Stimulated activated effector memory CD8-positive, alpha-beta T cell treated with anti-CD3 and anti-CD28 coated beads, Interleukin-12 subunit alpha, Interleukin-12 subunit beta, amount 100 ng/mL, for 72 hours (primary cell): Measurements from ENCODE around the gene ZNF14.
"Not testable (repeated sequence)": the region's sequence is repeated elsewhere in the genome, so short reads cannot be mapped to it uniquely, and the experiment has no call there.

Source experiments
- ATAC-seq: fragments of 150-1000 bp; cut with Tn5 transposase; 2 replicates; pipeline ENCODE4 v1.10.0; 2021
- DNase-seq, 2 donors: peaks; one replicate each; pipeline ENCODE4 v3.0.0; 2021 to 2022; ENCODE audit warnings: low spot score in 2 of 2
- H3K27ac Mint-ChIP-seq: one replicate; pipeline ENCODE4 v1.8.0; 2022; ENCODE audit warnings: mild to moderate bottlenecking, mixed read lengths
- H3K36me3 Mint-ChIP-seq: one replicate; pipeline ENCODE4 v1.8.0; 2022; ENCODE audit warnings: mild to moderate bottlenecking, mixed read lengths
- H3K4me1 Mint-ChIP-seq: one replicate; pipeline ENCODE4 v1.8.0; 2022; ENCODE audit warnings: mixed read lengths
- H3K4me3 Mint-ChIP-seq: one replicate; pipeline ENCODE4 v1.8.0; 2022; ENCODE audit warnings: mild to moderate bottlenecking, mixed read lengths
- H3K9me3 Mint-ChIP-seq: one replicate; pipeline ENCODE4 v1.8.0; 2022; ENCODE audit warnings: mixed read lengths

The ZNF14 gene

DNA sequence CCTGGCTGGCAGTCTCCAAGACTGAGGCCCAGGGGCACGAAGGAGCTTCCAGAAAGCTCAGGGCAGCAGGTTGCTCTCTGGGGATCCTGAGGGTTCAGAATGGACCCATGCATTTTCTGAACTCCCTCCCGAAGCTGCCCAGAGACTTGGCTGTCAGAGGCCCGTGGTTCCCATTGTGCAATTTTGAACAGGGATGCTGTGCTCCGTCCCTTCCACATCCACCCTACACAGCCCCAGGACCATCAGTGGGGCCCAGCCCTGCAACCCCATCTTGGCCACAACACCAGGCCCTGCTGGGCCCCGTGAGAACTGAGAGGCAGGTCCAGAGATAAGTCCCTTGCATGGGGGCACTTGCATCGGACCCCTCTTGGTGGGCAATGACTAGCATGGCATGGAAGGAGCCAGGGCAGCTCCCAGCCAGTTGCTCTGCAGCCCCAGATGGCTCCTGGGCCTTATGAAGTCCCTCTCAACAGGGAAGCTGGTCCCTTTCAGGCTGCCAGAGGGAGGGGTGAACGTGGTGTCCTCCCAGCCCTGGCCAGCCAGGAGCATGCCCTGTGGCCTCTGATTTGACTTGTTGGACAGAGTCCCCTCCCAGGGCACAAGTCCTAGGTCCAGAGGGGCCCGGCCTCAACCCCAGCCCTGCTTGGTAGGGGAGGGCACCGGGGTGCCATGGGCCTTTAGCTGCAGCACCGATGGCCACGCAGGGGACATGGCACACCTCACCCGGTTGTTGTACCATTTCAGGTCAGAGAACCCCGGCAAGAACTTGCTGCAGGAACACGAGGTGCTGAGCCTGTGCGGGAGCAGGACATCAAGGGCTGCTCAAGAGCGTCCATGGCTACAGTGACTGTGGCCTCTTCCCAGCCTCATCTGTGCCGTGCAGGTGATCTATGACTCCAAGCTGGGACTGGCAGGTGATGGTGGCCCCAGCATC is 17.3 kb upstream of the ZNF14 start:
- H3K9me3 Mint-ChIP-seq, result no peaks in the 10 kb centered on the region
- no peak for ATAC-seq
- DNase-seq, result no peak
- H3K4me3 Mint-ChIP-seq, result no peak overlapping the region
- H3K4me1 Mint-ChIP-seq, result no peaks in the 10 kb centered on the region
- no peaks in the 10 kb centered on the region for H3K36me3 Mint-ChIP-seq
- H3K27ac Mint-ChIP-seq, result no peak overlapping the region

DNA sequence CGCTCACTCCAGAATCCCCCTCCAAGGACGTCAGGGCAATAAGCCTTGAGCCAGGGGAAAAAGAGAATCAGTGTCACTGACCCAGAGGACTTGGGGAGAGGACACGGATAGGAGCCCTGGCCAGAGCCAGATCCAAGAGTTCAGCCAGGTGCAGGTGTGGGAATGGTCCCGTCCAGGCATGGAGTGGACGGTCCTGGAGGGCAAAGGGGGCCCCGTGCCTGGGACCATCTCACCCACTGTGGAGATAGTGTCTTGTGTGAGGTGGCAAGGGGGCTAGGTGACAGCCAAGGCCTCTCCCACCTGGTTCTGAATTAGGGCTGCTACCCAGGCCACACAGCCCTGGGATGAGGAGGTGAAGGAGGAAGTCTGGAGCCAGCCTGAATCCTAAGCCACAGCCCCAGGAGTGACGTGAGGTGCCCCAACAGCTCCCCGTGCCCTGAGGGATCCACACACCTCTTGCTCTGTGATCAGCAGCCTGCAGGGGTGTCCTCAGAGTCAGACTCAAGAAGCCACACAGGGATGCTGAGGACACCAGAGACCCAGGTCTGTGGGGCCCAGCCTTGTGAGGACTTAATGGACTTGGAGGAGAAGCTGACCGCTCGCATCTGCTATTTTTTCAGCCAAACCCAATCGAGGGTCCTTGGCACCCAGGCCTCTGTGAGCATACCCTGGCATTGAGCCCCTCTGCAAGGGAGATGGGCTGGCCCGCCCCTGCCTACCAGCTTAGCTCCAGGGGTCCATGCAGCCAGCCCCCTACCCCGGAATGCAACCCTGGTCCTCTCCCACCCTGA is 16.4 kb upstream of the ZNF14 start:
- Mint-ChIP-seq H3K36me3 (no peaks in the 10 kb centered on the region), H3K4me1 (no peaks in the 10 kb centered on the region), H3K27ac (no peak overlapping the region), H3K4me3 (no peak overlapping the region), H3K9me3 (no peaks in the 10 kb centered on the region)
- ATAC-seq (no peak), DNase-seq (no peak)

DNA sequence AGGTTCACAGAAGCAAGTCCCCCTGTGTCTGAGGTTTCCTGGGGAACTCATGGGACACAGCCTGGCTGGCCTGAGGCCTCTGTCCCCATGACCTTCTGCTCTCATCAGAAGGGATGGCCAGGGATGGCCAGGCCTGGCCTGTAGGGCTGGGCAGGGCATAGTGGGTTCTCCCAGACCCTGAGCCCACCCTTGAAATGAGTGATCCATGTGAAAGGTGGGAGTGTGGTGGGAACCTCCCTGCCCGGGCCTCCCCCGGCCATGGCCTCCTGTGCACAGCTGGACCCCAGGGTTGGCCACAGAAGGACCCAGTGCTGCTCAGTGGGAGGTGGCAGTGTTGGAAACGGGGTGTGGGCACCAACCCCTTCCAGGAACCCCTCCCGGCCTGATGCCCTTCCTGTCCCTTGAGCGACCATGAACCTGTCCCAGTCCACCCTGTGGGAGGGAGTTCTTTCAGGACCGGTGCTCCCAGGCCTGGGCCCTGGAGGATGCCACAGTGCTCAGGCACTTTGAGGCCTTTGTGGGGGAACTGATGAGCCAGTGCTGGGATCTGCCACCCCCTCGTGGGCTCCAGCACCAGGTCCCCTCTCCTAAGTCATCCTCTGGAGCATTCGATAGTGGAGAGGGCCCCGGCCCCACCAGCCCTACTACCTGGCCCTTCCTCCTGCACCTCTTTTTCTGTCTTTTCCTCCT is 15.5 kb upstream of the ZNF14 start:
- H3K4me1 Mint-ChIP-seq, result no peaks in the 10 kb centered on the region
- no peak overlapping the region for H3K27ac Mint-ChIP-seq
- ATAC-seq, result no peak
- no peaks in the 10 kb centered on the region for H3K36me3 Mint-ChIP-seq
- DNase-seq, result no peak
- H3K9me3 Mint-ChIP-seq, result no peaks in the 10 kb centered on the region
- no peak overlapping the region for H3K4me3 Mint-ChIP-seq

DNA sequence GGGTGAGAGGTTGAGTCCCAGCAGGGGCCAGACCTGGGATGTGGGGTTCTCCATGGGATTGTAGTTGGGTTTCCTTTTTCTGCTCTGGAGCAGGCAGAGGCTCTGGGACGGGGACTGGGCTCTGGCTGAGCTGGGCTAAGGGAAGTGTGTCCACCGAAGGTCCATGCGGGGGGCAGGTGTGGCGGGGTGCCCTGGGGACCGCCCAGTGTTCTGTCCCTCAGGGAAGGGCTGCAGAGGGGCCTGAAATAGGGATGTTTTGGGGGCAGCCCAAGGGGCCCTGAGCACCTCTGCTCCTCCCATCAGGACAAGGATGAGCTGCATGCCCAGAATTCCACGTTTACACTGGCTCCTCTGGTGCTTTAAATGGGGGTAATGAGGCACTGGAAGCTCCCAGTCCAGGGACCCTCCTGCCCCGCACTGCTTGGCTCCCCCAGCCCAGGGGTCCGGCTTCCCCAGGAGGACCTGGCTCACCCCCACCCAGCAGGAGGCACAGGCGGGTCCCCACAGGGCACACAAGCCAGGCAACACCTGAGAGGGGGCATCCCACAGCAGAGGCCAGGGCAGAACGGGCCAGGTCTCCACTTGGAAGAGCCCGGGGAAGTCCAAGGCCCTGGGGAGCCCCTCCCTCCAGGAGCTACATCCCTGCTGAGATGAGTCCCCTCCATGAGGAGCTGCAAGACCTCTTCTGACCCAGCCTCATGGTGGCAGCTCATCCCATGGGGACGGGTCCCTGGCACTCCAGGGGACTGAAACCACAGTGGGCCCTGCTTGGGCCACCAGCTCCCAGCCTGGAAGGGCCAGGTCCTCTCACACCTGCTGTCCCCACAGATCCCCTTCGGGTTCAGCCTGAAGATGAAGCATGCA is 14.7 kb upstream of the ZNF14 start:
- Mint-ChIP-seq H3K4me1 (no peaks in the 10 kb centered on the region), H3K4me3 (no peak overlapping the region), H3K36me3 (no peaks in the 10 kb centered on the region), H3K27ac (no peak overlapping the region), H3K9me3 (no peaks in the 10 kb centered on the region)
- DNase-seq, result no peak
- ATAC-seq, result no peak

DNA sequence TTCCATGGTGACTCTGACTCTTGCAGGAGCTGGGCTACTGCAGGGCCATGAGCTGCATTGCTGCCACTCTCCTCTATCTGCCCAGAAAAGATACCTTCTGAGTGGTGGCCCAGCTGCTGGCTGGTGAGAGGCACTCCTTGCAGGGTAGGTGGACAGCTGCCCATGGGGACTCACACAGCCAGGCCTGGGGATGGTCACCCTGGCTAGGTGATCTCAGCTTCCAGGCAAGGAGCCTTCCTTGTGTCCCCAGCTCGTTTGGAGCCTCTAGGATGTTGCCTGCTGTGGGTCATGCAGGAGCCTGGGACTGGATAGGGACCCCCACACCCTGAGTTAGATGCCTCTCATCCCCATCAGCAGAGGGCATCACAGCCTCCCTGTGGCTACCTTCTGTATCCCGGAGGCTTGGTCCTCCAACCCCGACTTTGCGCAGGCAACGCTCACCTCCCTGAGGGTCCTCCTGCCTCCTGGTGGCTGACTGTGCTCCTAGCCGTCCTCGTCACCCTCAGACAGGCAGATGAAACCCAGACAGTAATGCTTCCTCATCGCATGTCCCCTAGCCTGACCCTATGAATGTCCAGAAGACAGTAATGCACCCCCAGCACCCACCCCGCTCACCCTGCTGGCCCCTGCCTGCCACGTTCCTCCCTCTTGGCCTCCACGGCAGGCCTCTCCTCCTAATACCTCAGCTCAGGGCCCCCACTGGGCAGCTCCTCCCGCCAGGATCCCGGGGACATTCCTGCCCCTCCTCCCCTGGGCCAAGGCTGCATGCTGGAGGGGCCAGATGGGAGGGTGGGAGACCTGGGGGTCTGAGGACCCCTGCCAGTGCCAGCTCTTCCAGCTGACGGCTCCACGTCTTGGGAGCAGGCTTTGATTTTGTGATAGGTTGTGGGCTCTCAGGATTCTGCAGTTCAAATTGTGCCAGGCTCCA is 13.6 kb upstream of the ZNF14 start:
- no peaks in the 10 kb centered on the region for H3K36me3 Mint-ChIP-seq
- DNase-seq (no peak), ATAC-seq (peak; percentile 5)
- no peak overlapping the region for H3K4me3 Mint-ChIP-seq
- H3K27ac Mint-ChIP-seq, result no peak overlapping the region
- no peaks in the 10 kb centered on the region for H3K4me1 Mint-ChIP-seq
- H3K9me3 Mint-ChIP-seq, result no peaks in the 10 kb centered on the region

DNA sequence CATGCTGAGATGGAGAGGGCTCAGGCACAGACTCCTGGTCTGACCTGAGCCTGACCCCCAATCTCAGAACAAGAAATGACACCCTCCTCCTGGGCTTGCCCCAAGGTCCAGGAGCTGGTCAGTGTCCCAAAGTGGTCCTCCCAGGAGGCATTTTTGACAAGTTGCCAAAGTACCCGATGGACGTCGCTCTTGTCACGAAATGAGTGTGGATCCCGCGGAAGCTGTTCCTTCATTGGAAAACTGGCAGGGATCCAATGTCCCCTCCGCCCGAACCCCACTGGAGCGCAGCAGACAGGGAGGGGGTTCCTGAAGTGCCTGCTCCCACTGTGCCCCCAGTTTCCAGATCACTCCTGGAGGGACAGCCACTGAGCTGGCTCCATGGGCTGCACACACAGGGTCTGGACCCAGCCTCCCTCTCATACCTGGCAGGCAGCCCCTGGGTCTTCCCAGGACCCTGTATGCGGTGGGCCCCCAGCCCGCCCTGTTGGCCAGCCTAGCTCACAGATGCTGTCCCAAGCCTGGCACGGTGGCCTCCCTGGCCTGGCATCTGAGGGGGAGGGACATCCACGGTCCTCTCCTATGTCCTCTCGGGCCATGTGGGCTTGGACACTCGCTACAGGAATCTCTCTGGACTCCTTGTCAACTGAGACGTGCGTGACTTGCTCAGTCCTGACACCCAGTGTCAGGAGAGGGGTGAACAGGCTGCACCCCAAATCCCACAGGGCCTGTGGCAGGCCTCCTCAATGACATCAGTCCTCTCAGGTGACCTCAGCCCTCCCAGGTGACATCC is 12.8 kb upstream of the ZNF14 start:
- DNase-seq (no peak), ATAC-seq (peak; percentile 15)
- H3K4me1 Mint-ChIP-seq, result no peaks in the 10 kb centered on the region
- no peaks in the 10 kb centered on the region for H3K9me3 Mint-ChIP-seq
- H3K27ac Mint-ChIP-seq, result no peak overlapping the region
- H3K4me3 Mint-ChIP-seq, result no peak overlapping the region
- H3K36me3 Mint-ChIP-seq, result no peaks in the 10 kb centered on the region

DNA sequence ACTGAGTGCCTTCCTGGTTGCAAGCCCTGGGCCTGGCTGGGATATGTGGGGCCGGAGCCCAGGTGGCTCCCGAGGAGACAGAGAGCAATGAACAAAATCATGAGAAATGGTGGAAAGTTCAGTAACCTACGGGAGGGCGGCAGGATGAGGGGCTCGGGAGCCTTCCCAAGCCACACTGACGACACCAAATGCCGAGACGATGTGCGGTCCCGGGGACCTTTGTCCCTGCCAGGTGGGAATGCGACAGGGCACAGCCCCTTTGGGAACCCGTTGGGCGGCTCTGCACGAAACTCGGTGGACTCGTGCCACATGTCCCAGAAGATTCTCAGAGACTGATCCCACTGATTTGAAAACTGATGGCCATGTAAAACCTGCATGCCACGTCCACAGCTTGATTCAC is 11.7 kb upstream of the ZNF14 start:
- H3K4me1 Mint-ChIP-seq, result no peaks in the 10 kb centered on the region
- H3K4me3 Mint-ChIP-seq, result no peak overlapping the region
- ATAC-seq, result no peak
- DNase-seq, result no peak
- no peak overlapping the region for H3K27ac Mint-ChIP-seq
- H3K9me3 Mint-ChIP-seq, result no peaks in the 10 kb centered on the region
- no peaks in the 10 kb centered on the region for H3K36me3 Mint-ChIP-seq

DNA sequence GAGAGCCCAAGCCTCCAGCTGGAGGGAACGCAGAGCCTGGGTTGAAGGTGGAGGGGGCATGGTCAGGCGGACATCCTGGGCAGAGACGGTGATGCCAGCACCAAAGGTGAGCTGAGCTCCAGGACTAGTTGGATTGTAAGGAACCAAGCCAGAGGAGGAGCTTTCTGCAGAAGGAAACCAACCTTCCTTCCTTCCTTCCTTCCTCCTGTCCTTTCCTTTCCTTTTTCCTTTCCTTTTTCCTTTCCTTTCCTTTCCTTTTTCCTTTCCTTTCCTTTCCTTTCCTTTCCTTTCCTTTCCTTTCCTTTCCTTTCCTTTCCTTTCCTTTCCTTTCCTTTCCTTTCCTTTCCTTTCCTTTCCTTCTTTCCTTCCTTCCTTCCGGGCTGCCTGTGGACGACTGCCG is 11.0 kb upstream of the ZNF14 start:
- not testable (repeated sequence) for H3K4me3 Mint-ChIP-seq, ATAC-seq, H3K4me1 Mint-ChIP-seq, H3K27ac Mint-ChIP-seq, DNase-seq, H3K36me3 Mint-ChIP-seq, H3K9me3 Mint-ChIP-seq

DNA sequence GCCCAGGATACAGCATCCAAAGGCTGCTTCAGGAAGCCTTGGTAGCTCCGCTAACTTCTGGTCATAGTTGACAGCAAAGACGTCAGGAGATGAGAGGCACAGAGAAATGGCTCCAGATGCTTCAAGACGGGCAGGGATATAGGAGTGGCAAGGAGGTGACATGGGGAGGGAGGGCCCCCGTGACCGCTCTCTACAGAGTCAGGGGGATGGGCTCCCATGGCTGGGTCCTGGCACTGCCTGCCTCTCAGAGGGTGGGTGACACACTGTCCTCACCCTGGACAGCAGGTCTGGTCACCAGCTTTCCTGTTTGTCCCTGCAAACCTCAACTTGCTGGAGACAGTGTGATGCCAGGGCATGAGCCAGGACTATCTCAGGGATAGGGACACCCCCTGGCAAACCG is 10.3 kb upstream of the ZNF14 start:
- H3K9me3 Mint-ChIP-seq, result no peaks in the 10 kb centered on the region
- H3K36me3 Mint-ChIP-seq, result no peaks in the 10 kb centered on the region
- DNase-seq, result no peak
- ATAC-seq, result no peak
- H3K4me1 Mint-ChIP-seq, result no peaks in the 10 kb centered on the region
- no peak overlapping the region for H3K4me3 Mint-ChIP-seq
- no peak overlapping the region for H3K27ac Mint-ChIP-seq

DNA sequence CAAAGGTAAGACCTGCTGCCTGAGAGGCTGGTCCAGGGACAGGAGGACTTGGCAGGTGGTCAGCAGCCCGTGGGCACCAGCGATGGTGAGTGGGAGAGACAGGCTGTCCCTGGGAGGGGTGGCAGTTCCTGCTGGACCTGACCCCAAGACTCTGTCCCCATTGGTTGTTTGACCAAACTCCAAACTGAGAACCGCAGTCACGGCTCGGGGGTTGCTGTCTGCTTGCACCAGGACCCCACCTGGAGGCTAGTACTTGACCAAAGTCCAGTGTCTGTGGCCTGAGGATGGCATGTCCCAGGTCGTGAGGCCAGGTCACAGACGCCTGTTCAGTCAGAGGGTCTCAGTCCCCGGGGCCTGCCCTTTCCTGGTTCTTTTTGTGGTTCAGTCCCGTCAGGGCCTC is 9.9 kb upstream of the ZNF14 start:
- ATAC-seq (no peak), DNase-seq (no peak)
- H3K9me3 Mint-ChIP-seq, result no peaks in the 10 kb centered on the region
- no peak overlapping the region for H3K4me3 Mint-ChIP-seq
- no peak overlapping the region for H3K27ac Mint-ChIP-seq
- no peaks in the 10 kb centered on the region for H3K4me1 Mint-ChIP-seq
- H3K36me3 Mint-ChIP-seq, result no peaks in the 10 kb centered on the region

DNA sequence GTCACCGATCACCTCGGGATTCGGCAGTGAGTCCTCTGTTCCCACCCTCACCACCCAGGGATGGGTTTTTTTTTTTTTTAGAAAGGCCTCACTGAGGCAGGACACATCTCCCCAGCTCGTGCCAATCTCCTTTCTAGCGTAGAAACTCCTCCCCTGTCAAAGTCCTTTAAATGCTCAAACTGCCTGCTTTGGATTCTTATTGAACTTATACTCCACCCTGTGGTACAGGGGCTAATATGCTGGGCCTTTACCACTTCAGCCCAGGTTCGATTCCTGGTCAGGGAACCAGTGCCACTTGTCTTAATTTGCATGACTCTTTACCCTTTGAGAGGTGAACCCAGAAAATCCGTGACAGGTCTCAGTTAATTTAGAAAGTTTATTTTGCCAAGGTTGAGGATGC is 8.3 kb upstream of the ZNF14 start:
- Mint-ChIP-seq H3K4me3 (no peak overlapping the region), H3K9me3 (no peaks in the 10 kb centered on the region), H3K27ac (no peak overlapping the region), H3K4me1 (no peaks in the 10 kb centered on the region), H3K36me3 (no peaks in the 10 kb centered on the region)
- ATAC-seq (no peak), DNase-seq (no peak)

DNA sequence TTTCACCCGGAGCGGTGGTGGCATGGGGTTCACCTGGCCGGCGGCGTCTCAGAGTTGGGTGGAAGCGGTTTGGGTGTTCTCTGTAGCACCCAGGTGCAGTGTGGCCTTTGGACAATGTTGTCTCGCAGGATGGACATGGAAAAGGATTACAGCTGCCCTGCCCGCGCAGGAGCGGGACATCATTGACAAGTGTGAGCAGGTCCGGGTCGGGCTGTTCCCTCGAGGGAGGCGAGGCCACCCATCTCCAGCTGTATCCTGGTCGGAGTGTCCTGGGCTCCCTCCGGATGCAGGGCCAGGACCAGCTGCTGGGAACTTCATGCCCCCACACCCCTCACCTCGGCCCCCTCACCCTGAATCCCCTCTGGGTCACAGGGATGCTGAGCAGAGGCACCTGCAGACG is 7.8 kb upstream of the ZNF14 start:
- H3K36me3 Mint-ChIP-seq, result no peaks in the 10 kb centered on the region
- DNase-seq (no peak), ATAC-seq (no peak)
- H3K9me3 Mint-ChIP-seq, result no peaks in the 10 kb centered on the region
- H3K4me3 Mint-ChIP-seq, result no peak overlapping the region
- no peaks in the 10 kb centered on the region for H3K4me1 Mint-ChIP-seq
- no peak overlapping the region for H3K27ac Mint-ChIP-seq

DNA sequence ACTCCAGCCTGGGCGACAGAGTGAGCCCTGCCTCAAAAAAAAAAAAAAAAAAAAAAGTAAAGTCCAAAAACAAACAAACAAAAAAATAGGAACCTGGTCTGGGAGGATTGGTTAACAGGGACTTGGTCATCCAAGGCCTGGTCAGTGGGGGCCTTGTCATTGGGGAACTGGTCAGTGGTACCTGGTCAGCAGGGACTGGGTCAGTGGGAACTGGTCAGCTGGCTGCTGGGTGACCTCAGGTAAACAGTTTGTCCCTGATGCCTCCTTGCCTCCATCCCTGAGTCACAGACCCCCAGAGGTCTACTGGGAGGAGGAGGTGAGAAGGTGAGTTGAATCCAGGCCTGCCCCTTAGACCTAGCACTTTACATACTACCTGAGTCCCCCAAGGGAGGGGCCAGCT is 5.7 kb upstream of the ZNF14 start:
- no peak overlapping the region for H3K4me3 Mint-ChIP-seq

More for the DNA sequence above, 5.7 kb upstream of the ZNF14 start:
- H3K36me3 Mint-ChIP-seq, result no peaks in the 10 kb centered on the region
- DNase-seq, result no peak
- H3K4me1 Mint-ChIP-seq, result no peaks in the 10 kb centered on the region
- H3K27ac Mint-ChIP-seq, result no peak overlapping the region
- peak; percentile 24 for ATAC-seq
- H3K9me3 Mint-ChIP-seq, result no peaks in the 10 kb centered on the region
